Raji (cell line): Measurements from ENCODE around the gene LYPD4.

Experiments
- POLR2A ChIP-seq: IDR thresholded peaks from 2 replicates; pipeline ENCODE4 v1.6.1; 2011; ENCODE audit warnings: low read depth, low read length, control low read depth; ENCODE audit not compliant: insufficient read depth

Gene LYPD4

GRCh38 chr19:41844601-41845000 lies at the start of gene LYPD4:
TSS of gene LYPD4 (minus strand) at chr19:41844683. CDS start at chr19:41839285, 5,398 bp downstream.
- TF ChIP-seq POLR2A = no peak

DNA sequence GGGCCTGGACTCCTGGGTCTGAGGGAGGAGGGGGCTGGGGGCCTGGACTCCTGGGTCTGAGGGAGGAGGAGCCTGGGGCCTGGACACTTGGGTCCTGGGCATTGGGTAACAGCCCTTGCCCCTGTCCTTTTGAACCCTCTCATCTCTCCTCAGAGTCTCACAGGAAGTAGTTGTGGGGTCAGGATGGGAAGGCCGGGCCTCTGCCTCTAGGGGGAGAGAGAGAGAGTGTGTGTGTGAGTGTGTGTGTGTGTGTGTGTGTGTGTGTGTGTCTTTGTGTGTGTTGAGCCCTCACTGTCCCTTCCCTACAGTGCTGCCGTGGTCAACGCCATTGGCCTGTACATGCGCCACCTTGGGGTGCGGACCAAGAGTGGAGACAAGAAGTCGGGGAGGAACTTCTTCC lies 49.4 kb upstream of the LYPD4 start:
- TF ChIP-seq POLR2A = no peak

DNA sequence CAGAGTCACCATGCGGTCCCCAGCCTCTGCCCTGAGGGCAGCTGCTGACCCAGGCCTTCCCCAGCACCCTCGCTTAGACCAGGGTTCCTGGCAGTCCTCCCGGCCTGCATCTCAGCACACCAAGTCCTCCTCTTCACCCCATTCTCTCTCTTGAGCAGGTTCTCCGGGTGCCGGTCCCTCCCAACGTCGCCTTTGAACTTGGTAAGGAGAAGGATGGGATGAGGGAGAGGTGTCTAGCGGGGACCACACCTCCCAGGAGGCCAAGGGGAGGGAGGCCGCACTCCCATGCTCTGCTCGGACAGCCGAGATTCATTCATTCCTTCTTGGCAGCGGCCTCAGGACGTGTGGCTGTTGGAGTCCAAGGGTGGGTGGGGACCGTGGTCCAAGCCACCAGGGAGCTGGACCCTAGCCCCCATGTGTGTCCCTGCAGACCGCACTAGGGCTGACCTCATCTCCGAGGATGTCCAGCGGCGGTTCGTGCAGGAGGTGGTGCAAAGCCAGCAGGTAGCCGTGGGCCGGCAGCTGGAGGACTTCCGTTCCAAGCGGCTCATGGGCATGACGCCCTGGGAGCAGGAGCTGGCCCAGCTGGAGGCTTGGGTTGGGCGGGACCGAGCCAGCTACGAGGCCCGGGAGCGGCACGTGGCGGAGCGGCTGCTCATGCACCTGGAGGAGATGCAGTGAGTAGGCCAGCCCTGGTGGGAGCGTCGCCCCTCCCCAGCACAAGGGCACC lies 47.9 kb upstream of the LYPD4 start:
- no peak for TF ChIP-seq POLR2A

DNA sequence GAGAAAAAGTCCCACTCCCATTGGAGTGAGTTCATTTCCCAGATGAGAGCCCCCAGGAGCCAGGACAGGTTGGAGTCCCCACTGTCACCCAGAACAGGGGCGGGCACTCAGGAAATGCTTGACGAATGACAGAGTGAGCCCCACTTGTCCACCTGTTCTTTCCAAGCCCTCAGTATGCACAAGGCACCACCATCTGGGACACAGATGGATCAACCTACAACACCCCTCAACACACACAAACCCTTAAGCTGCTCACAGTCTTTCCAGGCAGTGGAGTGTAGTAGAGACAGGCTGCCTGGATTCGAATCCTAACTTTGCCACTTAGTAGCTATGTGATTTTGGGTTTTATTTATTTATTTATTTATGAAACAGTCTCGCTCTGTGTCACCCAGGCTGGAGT lies 46.5 kb upstream of the LYPD4 start:
- no peak for TF ChIP-seq POLR2A

DNA sequence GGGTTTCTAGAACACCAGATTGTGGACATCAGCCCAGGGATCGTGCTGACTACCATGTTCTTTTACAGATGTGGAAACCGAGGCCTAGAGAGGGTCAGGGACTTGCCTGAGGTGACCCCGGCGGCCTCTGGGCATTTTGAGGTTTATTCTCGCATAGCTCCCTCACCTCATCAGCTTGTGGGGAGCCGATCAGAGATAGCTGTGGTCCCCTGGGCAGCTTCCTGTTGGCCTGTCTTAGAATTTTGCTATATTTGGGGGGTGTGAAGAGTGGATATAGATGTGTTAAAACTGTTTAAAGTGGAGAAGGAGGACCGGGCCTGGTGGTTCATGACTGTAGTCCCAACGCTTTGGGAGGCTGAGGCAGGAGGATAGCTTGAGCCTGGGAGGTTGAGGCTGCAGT lies 45.4 kb upstream of the LYPD4 start:
- no peak for TF ChIP-seq POLR2A

GRCh38 chr19:41888926-41889325 lies 44.4 kb upstream of the LYPD4 start:
- TF ChIP-seq POLR2A = no peak

DNA sequence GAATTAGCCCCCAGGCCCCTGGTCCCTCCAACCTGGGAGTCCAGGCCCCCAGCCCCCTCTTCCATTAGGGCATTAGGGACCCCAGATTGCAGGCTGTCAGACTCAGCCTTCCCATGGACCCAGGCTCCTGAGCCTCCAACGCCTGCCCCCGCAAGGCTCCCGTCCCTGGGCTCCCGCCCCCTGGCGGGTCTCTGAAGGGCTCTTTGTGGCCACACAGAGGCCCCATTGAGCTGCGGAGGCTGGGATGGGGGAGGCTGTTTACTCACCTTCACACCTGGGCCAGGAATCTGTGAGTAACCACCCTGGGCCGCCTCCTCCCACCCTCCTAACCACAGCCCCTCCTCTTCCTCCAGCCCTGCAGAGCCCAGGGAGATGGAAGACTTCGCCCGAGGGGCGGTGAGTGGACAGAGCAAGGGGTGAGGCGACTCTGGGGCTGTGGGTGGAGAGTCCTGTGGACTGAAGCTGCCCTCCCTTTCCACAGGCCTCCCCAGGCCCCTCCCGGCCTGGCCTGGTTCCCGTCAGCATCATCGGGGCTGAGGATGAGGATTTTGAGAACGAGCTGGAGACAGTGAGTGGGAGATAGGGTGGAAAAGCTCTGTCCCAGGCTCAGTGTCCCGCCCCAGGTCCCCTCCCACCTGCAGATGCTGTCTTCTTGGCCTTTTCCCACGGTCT lies 43.4 kb upstream of the LYPD4 start:
- no peak; the same call in 1 of the 2 replicates for TF ChIP-seq POLR2A

DNA sequence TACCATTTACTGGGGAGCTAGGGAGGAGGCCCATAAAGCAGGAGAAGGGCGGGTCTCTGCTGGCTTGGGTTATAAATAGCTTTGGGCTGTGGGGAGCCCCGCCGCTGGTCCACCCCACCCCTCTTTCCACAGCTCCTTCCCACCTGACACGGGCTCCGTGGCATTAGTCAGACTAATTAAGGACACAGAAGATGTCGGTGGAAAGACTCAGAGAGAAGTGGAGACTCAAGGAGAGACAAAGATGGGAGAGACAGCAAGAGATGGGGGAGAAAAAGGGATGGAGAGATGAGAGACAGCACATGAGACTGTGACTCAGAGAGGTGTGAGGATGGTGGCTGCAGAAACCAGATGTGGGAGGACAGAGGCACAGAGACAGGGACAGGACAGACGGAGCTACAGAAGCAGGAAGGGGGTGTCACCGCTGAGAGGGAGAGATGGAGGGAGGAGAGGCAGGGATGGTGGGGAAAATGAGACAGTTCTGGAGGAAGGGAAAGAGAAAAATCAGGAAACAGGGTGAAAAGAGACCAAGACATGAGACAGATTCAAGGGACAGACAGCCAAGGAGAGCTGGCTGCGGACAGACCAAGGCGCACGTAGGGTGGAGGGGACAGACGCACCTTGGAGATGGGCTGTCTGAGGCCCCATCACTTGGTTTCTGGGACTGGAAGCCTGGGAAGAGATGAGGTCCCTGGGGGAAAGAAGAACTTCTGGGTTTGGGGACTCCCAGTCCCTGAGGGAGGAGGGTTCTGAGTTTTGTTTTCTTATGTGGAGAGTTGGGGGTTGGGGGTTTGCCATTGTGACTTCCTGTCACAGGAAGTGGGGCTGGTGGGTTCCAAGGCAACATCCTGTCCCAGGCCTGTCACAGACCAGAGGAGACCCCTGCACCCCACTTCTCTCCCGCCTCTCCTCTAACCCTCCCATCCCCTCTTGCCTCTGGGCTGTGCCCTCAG lies 42.6 kb upstream of the LYPD4 start:
- peak; percentile 36; the same call in 1 of the 2 replicates for TF ChIP-seq POLR2A

DNA sequence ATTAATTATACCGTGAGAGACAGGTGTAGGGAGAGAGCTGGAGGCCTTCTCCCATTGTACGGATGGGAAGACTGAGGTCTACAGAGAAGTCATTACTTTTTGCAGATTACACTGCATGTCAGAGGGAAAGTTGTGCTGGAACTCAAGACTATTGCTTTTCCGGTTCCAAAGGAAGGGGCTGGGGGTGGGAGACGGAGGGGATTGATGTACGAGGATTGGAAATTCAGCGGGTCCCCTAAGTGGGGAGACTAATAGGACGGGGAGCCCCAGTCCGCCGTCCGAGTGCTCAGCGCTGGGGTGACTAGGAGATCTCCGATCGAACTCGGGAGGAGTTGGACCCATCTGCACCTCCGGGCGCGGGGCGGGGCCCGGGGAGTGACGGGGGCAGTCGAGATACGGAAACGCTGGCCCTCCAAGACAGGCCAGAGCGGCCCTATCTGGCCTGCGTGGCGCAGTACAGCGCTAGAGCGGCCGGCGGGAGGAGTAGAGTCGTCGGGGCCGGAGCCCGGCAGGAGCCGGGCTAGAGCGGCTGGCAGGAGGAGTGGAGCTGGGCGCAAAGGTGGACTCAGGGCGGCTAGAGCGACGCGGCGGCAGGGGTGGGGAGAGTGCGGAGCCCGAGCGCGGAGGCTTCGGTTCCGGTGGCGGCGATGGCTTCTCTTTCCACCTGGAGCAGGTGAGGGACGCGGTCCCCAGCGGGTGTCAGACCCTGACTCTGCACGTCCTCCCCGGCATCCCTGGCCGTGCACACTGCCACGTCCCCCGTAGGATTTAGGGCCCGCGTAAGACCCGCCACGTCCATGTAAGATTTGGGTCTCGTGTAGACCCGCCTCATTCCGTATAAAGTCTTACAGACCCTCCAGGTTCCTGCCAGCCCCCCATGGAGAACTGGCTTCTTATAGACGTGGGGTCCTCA lies 39.6 kb upstream of the LYPD4 start:
- TF ChIP-seq POLR2A = peak; percentile 93

GRCh38 chr19:41883463-41883820 lies 39.0 kb upstream of the LYPD4 start:
- no peak for TF ChIP-seq POLR2A

GRCh38 chr19:41882568-41883462 lies 38.3 kb upstream of the LYPD4 start, which contains the start of gene ARHGEF1:
TSS of gene ARHGEF1 (plus strand) at chr19:41883184. CDS start at chr19:41888083, 4,899 bp downstream.
- TF ChIP-seq POLR2A = peak; percentile 80

DNA sequence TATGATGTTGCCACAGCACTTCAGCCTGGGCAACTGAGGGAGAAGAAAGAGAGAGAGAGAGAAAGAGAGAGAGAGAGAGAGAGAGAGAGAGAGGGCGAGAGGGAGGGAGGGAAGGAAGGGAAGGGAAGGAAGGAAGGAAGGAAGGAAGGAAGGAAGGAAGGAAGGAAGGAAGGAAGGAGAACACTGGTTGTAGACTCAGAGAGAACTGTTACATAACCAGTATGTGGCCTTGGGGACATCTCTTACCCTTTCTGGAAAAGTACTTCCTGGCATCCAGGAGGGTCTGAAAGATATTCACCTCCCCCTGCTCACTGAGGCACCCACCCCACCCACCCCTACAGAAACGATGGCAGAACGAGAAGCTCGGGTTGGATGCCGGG lies 35.8 kb upstream of the LYPD4 start:
- TF ChIP-seq POLR2A = no peak

DNA sequence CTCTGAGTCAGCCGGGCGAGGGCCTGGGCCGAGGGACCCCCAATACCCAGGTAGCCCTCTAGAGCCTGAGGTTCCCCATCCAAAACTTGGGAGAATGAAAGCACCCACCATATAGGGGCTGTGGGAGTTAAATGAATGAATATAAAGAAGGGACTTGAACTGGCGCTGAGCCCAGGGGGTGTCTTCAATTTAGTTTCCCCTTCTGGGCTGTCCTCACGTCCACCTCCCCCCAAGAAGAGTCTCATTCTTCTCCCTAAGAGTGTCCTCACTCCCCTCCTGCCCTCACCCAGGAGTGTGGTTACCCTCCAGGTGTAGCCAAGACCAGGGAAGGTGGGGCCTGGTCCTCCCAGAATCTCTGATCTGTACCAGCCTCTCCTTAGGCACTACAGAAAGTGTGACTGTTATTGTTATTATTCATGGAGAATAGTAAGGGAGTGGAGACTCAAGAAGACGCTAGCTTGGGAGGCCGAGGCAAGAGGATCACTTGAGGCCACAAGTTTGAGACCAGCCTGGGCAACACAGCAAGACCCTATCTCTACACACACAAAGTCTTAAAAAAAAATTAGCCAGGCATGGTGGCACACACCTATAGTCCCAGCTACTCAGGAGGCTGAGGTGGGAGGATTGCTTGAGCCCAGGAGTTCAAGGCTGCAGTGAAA lies 35.3 kb upstream of the LYPD4 start:
- no peak for TF ChIP-seq POLR2A
